Subcutaneous abdominal adipose tissue (tissue), 5 donors: ENCODE results near the gene CRTC3.

Experiments
- H3K27ac ChIP-seq: one replicate; pipeline ENCODE4 v1.7.0; 2013; ENCODE audit warnings: low read depth, mild to moderate bottlenecking, inconsistent platforms, low read length, moderate library complexity
- H3K27me3 ChIP-seq, 5 donors: one replicate each; pipeline ENCODE4 v1.7.0; 2013; ENCODE audit warnings: low read length in 5 of 5, inconsistent platforms in 1 of 5; ENCODE audit not compliant: control insufficient read depth in 5 of 5, insufficient read depth in 4 of 5
- H3K36me3 ChIP-seq, 5 donors: one replicate each; pipeline ENCODE4 v1.7.0; 2013; ENCODE audit warnings: low read length in 5 of 5; ENCODE audit not compliant: control insufficient read depth in 5 of 5, insufficient read depth in 5 of 5
- H3K4me1 ChIP-seq, 5 donors: one replicate each; pipeline ENCODE4 v1.7.0; 2013; ENCODE audit warnings: low read length in 5 of 5, mild to moderate bottlenecking in 3 of 5, moderate library complexity in 1 of 5; ENCODE audit not compliant: control insufficient read depth in 5 of 5, insufficient read depth in 5 of 5
- H3K4me3 ChIP-seq, 5 donors: one replicate each; pipeline ENCODE4 v1.7.0; 2013; ENCODE audit warnings: low read length in 5 of 5, low read depth in 1 of 5
- H3K9ac ChIP-seq, 5 donors: one replicate each; pipeline ENCODE4 v1.7.0; 2013; ENCODE audit warnings: low read length in 5 of 5, mild to moderate bottlenecking in 4 of 5, moderate library complexity in 3 of 5
- H3K9me3 ChIP-seq, 5 donors: one replicate each; pipeline ENCODE4 v1.7.0; 2013; ENCODE audit warnings: low read length in 5 of 5; ENCODE audit not compliant: control insufficient read depth in 5 of 5
- donor health status: healthy.
- donor health status: healthy.
- donor health status: healthy.
- donor health status: healthy.
- donor health status: healthy.

The CRTC3 gene

GRCh38 chr15:90679959-90680358 is 150.2 kb downstream of the CRTC3 start:
- Histone ChIP-seq H3K36me3 (no peaks in the 10 kb centered on the region), H3K27ac (no peak overlapping the region), H3K9ac (no peak overlapping the region), H3K4me3 (no peak overlapping the region), H3K4me1 (peaks cover 0 to 19% (median 4%) of the 10 kb centered on the region in 5 donors), H3K9me3 (no peaks in the 10 kb centered on the region), H3K27me3 (no peaks in the 10 kb centered on the region)

GRCh38 chr15:90680371-90680935 is 150.7 kb downstream of the CRTC3 start:
- Histone ChIP-seq H3K4me3 (no peak overlapping the region), H3K4me1 (peaks cover 0 to 19% (median 4%) of the 10 kb centered on the region in 5 donors), H3K9ac (peak overlapping the region in 1 of 5 donors; percentile 41), H3K27me3 (no peaks in the 10 kb centered on the region), H3K9me3 (no peaks in the 10 kb centered on the region), H3K27ac (peak overlapping the region; percentile 63), H3K36me3 (no peaks in the 10 kb centered on the region)

- Histone ChIP-seq H3K4me3 (no peak overlapping the region), H3K9me3 (no peaks in the 10 kb centered on the region), H3K27ac (peak overlapping the region; percentile 63), H3K4me1 (peaks cover 0 to 19% (median 4%) of the 10 kb centered on the region in 5 donors), H3K36me3 (no peaks in the 10 kb centered on the region), H3K27me3 (no peaks in the 10 kb centered on the region), H3K9ac (peak overlapping the region in 2 of 5 donors; percentile 9 to 41)
Observed at GRCh38 chr15:90681056-90681455, 151.3 kb downstream of the CRTC3 start.

GRCh38 chr15:90681480-90681879 is 151.8 kb downstream of the CRTC3 start:
- H3K9me3 ChIP-seq: no peaks in the 10 kb centered on the region
- no peaks in the 10 kb centered on the region for H3K36me3 ChIP-seq
- peaks cover 0 to 19% (median 4%) of the 10 kb centered on the region in 5 donors for H3K4me1 ChIP-seq
- H3K9ac ChIP-seq: peak overlapping the region in 1 of 5 donors; percentile 9
- H3K27me3 ChIP-seq: no peaks in the 10 kb centered on the region
- H3K4me3 ChIP-seq: no peak overlapping the region
- peak overlapping the region; percentile 63 for H3K27ac ChIP-seq

- Histone ChIP-seq H3K9me3 (no peaks in the 10 kb centered on the region), H3K9ac (no peak overlapping the region), H3K4me3 (no peak overlapping the region), H3K27ac (no peak overlapping the region), H3K4me1 (peaks cover 0 to 16% (median 4%) of the 10 kb centered on the region in 5 donors), H3K36me3 (no peaks in the 10 kb centered on the region), H3K27me3 (no peaks in the 10 kb centered on the region)
Observed at GRCh38 chr15:90683371-90683770, 153.6 kb downstream of the CRTC3 start.

GRCh38 chr15:90683876-90684275 is 154.2 kb downstream of the CRTC3 start:
- no peak overlapping the region for H3K9ac ChIP-seq
- no peak overlapping the region for H3K4me3 ChIP-seq
- no peaks in the 10 kb centered on the region for H3K27me3 ChIP-seq
- no peaks in the 10 kb centered on the region for H3K36me3 ChIP-seq
- no peaks in the 10 kb centered on the region for H3K9me3 ChIP-seq
- H3K4me1 ChIP-seq: peaks cover 0 to 16% (median 4%) of the 10 kb centered on the region in 5 donors
- no peak overlapping the region for H3K27ac ChIP-seq

GRCh38 chr15:90684281-90684680 is 154.6 kb downstream of the CRTC3 start:
- H3K36me3 ChIP-seq: no peaks in the 10 kb centered on the region
- no peak overlapping the region for H3K4me3 ChIP-seq
- peaks cover 0 to 16% (median 4%) of the 10 kb centered on the region in 5 donors for H3K4me1 ChIP-seq
- no peak overlapping the region for H3K9ac ChIP-seq
- H3K27me3 ChIP-seq: no peaks in the 10 kb centered on the region
- H3K27ac ChIP-seq: no peak overlapping the region
- no peaks in the 10 kb centered on the region for H3K9me3 ChIP-seq

GRCh38 chr15:90685591-90686434 is 156.1 kb downstream of the CRTC3 start:
- H3K4me1 ChIP-seq: peaks cover 0 to 7% (median 0%) of the 10 kb centered on the region in 5 donors
- H3K9me3 ChIP-seq: no peaks in the 10 kb centered on the region
- no peaks in the 10 kb centered on the region for H3K27me3 ChIP-seq
- no peaks in the 10 kb centered on the region for H3K36me3 ChIP-seq
- H3K27ac ChIP-seq: no peak overlapping the region
- H3K4me3 ChIP-seq: no peak overlapping the region
- H3K9ac ChIP-seq: no peak overlapping the region

GRCh38 chr15:90686435-90687218 is 156.9 kb downstream of the CRTC3 start:
- Histone ChIP-seq H3K27me3 (no peaks in the 10 kb centered on the region), H3K36me3 (no peaks in the 10 kb centered on the region), H3K4me1 (peaks cover 0 to 4% (median 0%) of the 10 kb centered on the region in 5 donors), H3K27ac (no peak overlapping the region), H3K9ac (no peak overlapping the region), H3K4me3 (no peak overlapping the region), H3K9me3 (no peaks in the 10 kb centered on the region)
